CD4-positive, CD25-positive, alpha-beta regulatory T cell (primary cell): ENCODE measurements around the gene PCNT. TPM values are rescaled to one million over a fixed set of nuclear protein-coding genes. Genes with fewer than 3 reads are reported as not detected.

Experiments
- ATAC-seq, 2 donors: fragments of 150-1000 bp; cut with Tn5 transposase; one replicate each; pipeline ENCODE4 v1.10.0; 2021; ENCODE audit warnings: low read depth in 2 of 2, moderate number of reproducible peaks in 2 of 2, moderate library complexity in 1 of 2
- DNase-seq, 3 donors: peaks; one replicate each; pipeline versions ENCODE4 v3.0.0 to v3.0.0-alpha.2; 2012 to 2022; ENCODE audit warnings: mixed read lengths in 1 of 3
- H3K27ac ChIP-seq: one replicate; pipeline ENCODE4 v1.7.0; 2013; ENCODE audit warnings: mild to moderate bottlenecking, low read length; ENCODE audit not compliant: insufficient read depth, poor library complexity, severe bottlenecking
- H3K27me3 ChIP-seq: one replicate; pipeline ENCODE4 v1.7.0; 2013; ENCODE audit warnings: low read length; ENCODE audit not compliant: control insufficient read depth, insufficient read depth
- H3K36me3 ChIP-seq: one replicate; pipeline ENCODE4 v1.7.0; 2013; ENCODE audit warnings: mild to moderate bottlenecking, low read length, moderate library complexity; ENCODE audit not compliant: control insufficient read depth, insufficient read depth
- H3K4me1 ChIP-seq: 2 replicates; pipeline ENCODE4 v1.7.0; 2013; ENCODE audit warnings: mild to moderate bottlenecking, low read length; ENCODE audit not compliant: insufficient read depth, control insufficient read depth, poor library complexity, severe bottlenecking
- H3K4me3 ChIP-seq: one replicate; pipeline ENCODE4 v1.7.0; 2013; ENCODE audit warnings: low read depth, mild to moderate bottlenecking, low read length, moderate library complexity
- H3K9me3 ChIP-seq, 2 experiments: 1 replicate in 1 of 2; 2 replicates in 1 of 2; pipeline ENCODE4 v1.7.0; 2013; ENCODE audit warnings: low read length in 2 of 2, mild to moderate bottlenecking in 1 of 2, moderate library complexity in 1 of 2; ENCODE audit not compliant: control insufficient read depth in 2 of 2
- H3K27ac Mint-ChIP-seq, 3 donors: one replicate each; pipeline ENCODE4 v1.8.0; 2020 to 2022; ENCODE audit warnings: mild to moderate bottlenecking in 3 of 3, mixed read lengths in 3 of 3, moderate library complexity in 2 of 3
- H3K27me3 Mint-ChIP-seq: one replicate; pipeline ENCODE4 v1.8.0; 2022; ENCODE audit warnings: mild to moderate bottlenecking, mixed read lengths
- H3K36me3 Mint-ChIP-seq: one replicate; pipeline ENCODE4 v1.8.0; 2020; ENCODE audit warnings: mixed read lengths
- H3K4me1 Mint-ChIP-seq, 4 donors: one replicate each; pipeline ENCODE4 v1.8.0; 2020 to 2022; ENCODE audit warnings: mixed read lengths in 4 of 4, mild to moderate bottlenecking in 1 of 4
- H3K4me3 Mint-ChIP-seq, 4 donors: one replicate each; pipeline ENCODE4 v1.8.0; 2020 to 2022; ENCODE audit warnings: mild to moderate bottlenecking in 4 of 4, mixed read lengths in 4 of 4, moderate library complexity in 3 of 4
- H3K9me3 Mint-ChIP-seq, 7 donors: one replicate each; pipeline ENCODE4 v1.8.0; 2020 to 2022; ENCODE audit warnings: mixed read lengths in 7 of 7, mild to moderate bottlenecking in 3 of 7, moderate library complexity in 2 of 7
- polyA plus RNA-seq, 4 donors: library from polyadenylated mRNA; unstranded; fragments of 300-500 nt; fragmentation: Illumina TruSeq; gene quantifications; one replicate each; pipeline ENCODE4 v1.2.3, GENCODE V29; 2021
- total RNA-seq: library from RNA; stranded (reverse); gene quantifications from one replicate; pipeline ENCODE4 v1.2.3, GENCODE V29; 2022

The PCNT gene
- total and polyA plus RNA-seq, 5 donors from 2014 or later, result 5.3 to 64.5 (median 10.5) TPM

GRCh38 chr21:46390603-46391545 lies 66.9 kb downstream of the PCNT start:
- Mint-ChIP-seq H3K36me3 (peaks cover 16% of the 10 kb centered on the region), H3K4me1 (no peaks in the 10 kb centered on the region), H3K4me3 (no peak overlapping the region), H3K27me3 (no peaks in the 10 kb centered on the region), H3K27ac (peak overlapping the region in 1 of 3 donors; percentile 15), H3K9me3 (no peaks in the 10 kb centered on the region)
- Histone ChIP-seq H3K27ac (no peak overlapping the region), H3K4me3 (no peak overlapping the region), H3K4me1 (no peaks in the 10 kb centered on the region), H3K9me3 (no peaks in the 10 kb centered on the region), H3K36me3 (peaks cover 43% of the 10 kb centered on the region), H3K27me3 (no peaks in the 10 kb centered on the region)
- no peak for ATAC-seq
- no peak for DNase-seq

DNA sequence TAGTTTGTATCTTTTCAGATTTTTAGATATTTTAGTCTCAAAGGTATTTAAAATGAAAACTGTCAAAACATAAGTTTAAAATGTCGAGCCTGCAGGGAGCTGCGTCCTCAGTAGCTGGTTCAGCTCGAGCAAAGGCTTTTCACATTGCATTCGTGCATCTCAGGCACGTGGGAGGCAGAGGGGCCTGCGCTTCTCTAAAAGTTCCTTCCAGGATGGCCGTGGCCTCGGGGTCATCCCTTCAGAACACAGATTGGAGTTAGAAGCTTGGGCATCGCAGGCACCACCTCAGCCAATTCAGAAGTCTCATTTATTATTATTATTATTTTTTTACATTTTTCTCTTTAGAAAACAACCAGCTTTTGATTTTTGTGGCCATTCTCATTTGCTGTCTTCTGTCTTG lies 67.8 kb downstream of the PCNT start:
- Mint-ChIP-seq H3K9me3 (no peaks in the 10 kb centered on the region), H3K27me3 (no peaks in the 10 kb centered on the region), H3K4me3 (no peak overlapping the region), H3K4me1 (no peaks in the 10 kb centered on the region), H3K36me3 (peaks cover 17% of the 10 kb centered on the region), H3K27ac (no peak overlapping the region)
- ATAC-seq, result no peak
- H3K4me1 ChIP-seq, result no peaks in the 10 kb centered on the region
- no peak overlapping the region for H3K27ac ChIP-seq
- no peak overlapping the region for H3K4me3 ChIP-seq
- H3K27me3 ChIP-seq, result no peaks in the 10 kb centered on the region
- DNase-seq, result no peak
- no peaks in the 10 kb centered on the region for H3K9me3 ChIP-seq
- H3K36me3 ChIP-seq, result peaks cover 40% of the 10 kb centered on the region

GRCh38 chr21:46392921-46393320 lies 69.0 kb downstream of the PCNT start:
- no peaks in the 10 kb centered on the region for H3K27me3 Mint-ChIP-seq
- no peak overlapping the region for H3K4me3 Mint-ChIP-seq
- Histone ChIP-seq H3K27ac (no peak overlapping the region), H3K9me3 (no peaks in the 10 kb centered on the region), H3K4me3 (no peak overlapping the region), H3K36me3 (peaks cover 44% of the 10 kb centered on the region), H3K4me1 (no peaks in the 10 kb centered on the region), H3K27me3 (no peaks in the 10 kb centered on the region)
- H3K27ac Mint-ChIP-seq, result no peak overlapping the region
- H3K9me3 Mint-ChIP-seq, result no peaks in the 10 kb centered on the region
- ATAC-seq (no peak), DNase-seq (no peak)
- H3K4me1 Mint-ChIP-seq, result no peaks in the 10 kb centered on the region
- peaks cover 21% of the 10 kb centered on the region for H3K36me3 Mint-ChIP-seq

GRCh38 chr21:46393451-46393940 lies 69.5 kb downstream of the PCNT start:
- no peak overlapping the region for H3K27ac Mint-ChIP-seq

DNA sequence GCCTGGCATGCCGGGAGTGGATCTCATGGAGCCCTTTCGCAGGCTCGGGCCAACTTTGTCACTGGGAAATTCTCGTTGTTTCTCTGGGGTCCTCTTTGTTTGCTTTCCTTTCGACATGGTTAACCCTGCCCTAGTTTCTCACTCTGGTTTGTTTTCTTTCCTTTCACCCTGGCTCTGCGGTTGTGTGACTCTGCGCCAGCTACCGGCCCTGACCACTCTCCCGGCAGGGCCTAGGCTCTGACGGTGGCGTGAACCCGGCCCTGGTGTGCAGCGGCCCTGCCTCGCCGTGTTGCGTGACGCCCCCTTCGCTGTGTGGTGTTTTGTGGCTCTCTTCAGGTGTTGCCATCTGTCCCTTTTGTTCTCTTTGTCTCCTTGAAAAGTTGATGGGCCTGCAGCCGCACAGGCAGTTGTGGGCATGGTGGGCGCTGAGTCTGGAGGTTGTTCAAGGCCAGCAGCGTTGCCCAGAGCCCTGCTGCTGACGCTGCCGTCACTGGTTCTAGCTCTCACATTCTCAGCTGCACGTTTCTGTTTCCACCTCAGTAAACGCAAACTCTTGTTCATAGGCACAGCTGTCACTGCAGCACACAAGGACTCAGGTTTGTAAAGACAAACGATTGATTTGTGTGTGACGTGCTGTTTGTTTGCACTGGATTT lies 70.1 kb downstream of the PCNT start:
- DNase-seq, result no peak

More at GRCh38 chr21:46393451-46393940, 69.5 kb downstream of the PCNT start:
- DNase-seq (no peak), ATAC-seq (no peak)
- Histone ChIP-seq H3K27me3 (no peaks in the 10 kb centered on the region), H3K4me1 (no peaks in the 10 kb centered on the region), H3K27ac (no peak overlapping the region), H3K9me3 (no peaks in the 10 kb centered on the region), H3K4me3 (no peak overlapping the region), H3K36me3 (peaks cover 50% of the 10 kb centered on the region)
- H3K27me3 Mint-ChIP-seq, result no peaks in the 10 kb centered on the region
- H3K9me3 Mint-ChIP-seq, result no peaks in the 10 kb centered on the region
- no peaks in the 10 kb centered on the region for H3K4me1 Mint-ChIP-seq
- peaks cover 24% of the 10 kb centered on the region for H3K36me3 Mint-ChIP-seq
- no peak overlapping the region for H3K4me3 Mint-ChIP-seq

GRCh38 chr21:46394595-46395104 lies 70.7 kb downstream of the PCNT start:
- Mint-ChIP-seq H3K36me3 (peaks cover 26% of the 10 kb centered on the region), H3K4me3 (no peak overlapping the region), H3K9me3 (no peaks in the 10 kb centered on the region), H3K27ac (peak overlapping the region in 1 of 3 donors; percentile 69), H3K4me1 (no peaks in the 10 kb centered on the region), H3K27me3 (no peaks in the 10 kb centered on the region)
- no peak overlapping the region for H3K27ac ChIP-seq
- DNase-seq (no peak), ATAC-seq (no peak)
- H3K27me3 ChIP-seq, result no peaks in the 10 kb centered on the region
- no peaks in the 10 kb centered on the region for H3K9me3 ChIP-seq
- peaks cover 47% of the 10 kb centered on the region for H3K36me3 ChIP-seq
- H3K4me1 ChIP-seq, result no peaks in the 10 kb centered on the region
- H3K4me3 ChIP-seq, result no peak overlapping the region

More for the DNA sequence above, 70.1 kb downstream of the PCNT start:
- H3K9me3 Mint-ChIP-seq, result no peaks in the 10 kb centered on the region
- no peaks in the 10 kb centered on the region for H3K27me3 ChIP-seq
- H3K27ac ChIP-seq, result no peak overlapping the region
- H3K36me3 ChIP-seq, result peaks cover 47% of the 10 kb centered on the region
- no peak for ATAC-seq
- H3K4me1 Mint-ChIP-seq, result no peaks in the 10 kb centered on the region
- peaks cover 25% of the 10 kb centered on the region for H3K36me3 Mint-ChIP-seq
- H3K27ac Mint-ChIP-seq, result no peak overlapping the region
- no peak overlapping the region for H3K4me3 Mint-ChIP-seq
- H3K9me3 ChIP-seq, result no peaks in the 10 kb centered on the region
- H3K27me3 Mint-ChIP-seq, result no peaks in the 10 kb centered on the region
- H3K4me1 ChIP-seq, result no peaks in the 10 kb centered on the region
- H3K4me3 ChIP-seq, result no peak overlapping the region

- ATAC-seq, result no peak
- Mint-ChIP-seq H3K36me3 (peaks cover 32% of the 10 kb centered on the region), H3K4me1 (no peaks in the 10 kb centered on the region)
Measured at GRCh38 chr21:46397211-46397905, 73.4 kb downstream of the PCNT start.

More at GRCh38 chr21:46397211-46397905, 73.4 kb downstream of the PCNT start:
- Histone ChIP-seq H3K27ac (no peak overlapping the region), H3K4me1 (no peaks in the 10 kb centered on the region), H3K27me3 (no peaks in the 10 kb centered on the region), H3K9me3 (no peaks in the 10 kb centered on the region), H3K4me3 (no peak overlapping the region), H3K36me3 (peaks cover 50% of the 10 kb centered on the region)
- Mint-ChIP-seq H3K27ac (peak overlapping the region in 1 of 3 donors; percentile 49), H3K9me3 (no peaks in the 10 kb centered on the region), H3K4me3 (no peak overlapping the region), H3K27me3 (no peaks in the 10 kb centered on the region)
- no peak for DNase-seq
